Measurements from ENCODE around the gene NOL7.

- TF ChIP-seq MAX (IDR thresholded peaks at IDR 0.05) = no peak
- TF ChIP-seq FOXM1 (IDR thresholded peaks at IDR 0.05; ENCODE audit: borderline replicate concordance, low read depth) = no peak
- TF ChIP-seq CREB1 (IDR thresholded peaks at IDR 0.05; ENCODE audit: low read depth) = no peak
- TF ChIP-seq REST (IDR thresholded peaks at IDR 0.05; ENCODE audit: low read depth) = no peak
- TF ChIP-seq ZBTB7A (IDR thresholded peaks at IDR 0.05; ENCODE audit: low read depth) = no peak
- TF ChIP-seq EGR1 (IDR thresholded peaks at IDR 0.05) = no peak
These were observed 15.4 kb downstream of the NOL7 start for GRCh38 chr6:13630499-13630898.
